Lung (tissue), 12 donors: ENCODE data around the gene TRIM36. TPM values are rescaled to one million over a fixed set of nuclear protein-coding genes. Genes with fewer than 3 reads are reported as not detected.

Source experiments
- ATAC-seq: fragments of 200-7000 bp; cut with Tn5 transposase; one replicate; pipeline ENCODE4 v1.9.1; 2020; ENCODE audit warnings: moderate number of reproducible peaks; ENCODE audit not compliant: insufficient read depth, low FRiP score
- DNase-seq, 3 donors: peaks; one replicate each; pipeline ENCODE4 v3.0.0-alpha.2; 2013 to 2017
- H3K27ac ChIP-seq, 2 donors: one replicate each; pipeline ENCODE4 v1.5.1; 2013; ENCODE audit warnings: mild to moderate bottlenecking in 2 of 2, moderate library complexity in 2 of 2, control low read depth in 1 of 2, inconsistent platforms in 1 of 2, low read depth in 1 of 2, low read length in 1 of 2
- H3K27me3 ChIP-seq, 3 donors: one replicate each; pipeline ENCODE4 v1.5.1; 2013; ENCODE audit warnings: low read length in 2 of 3; ENCODE audit not compliant: control insufficient read depth in 3 of 3, insufficient read depth in 3 of 3
- H3K36me3 ChIP-seq, 4 donors: one replicate each; pipeline ENCODE4 v1.5.1; 2013; ENCODE audit warnings: low read length in 4 of 4, mild to moderate bottlenecking in 1 of 4, moderate library complexity in 1 of 4; ENCODE audit not compliant: control insufficient read depth in 4 of 4, insufficient read depth in 4 of 4
- H3K4me1 ChIP-seq, 5 donors: one replicate each; pipeline ENCODE4 v1.5.1; 2013; ENCODE audit warnings: low read length in 5 of 5, mild to moderate bottlenecking in 2 of 5, moderate library complexity in 1 of 5; ENCODE audit not compliant: control insufficient read depth in 5 of 5, insufficient read depth in 5 of 5
- H3K4me3 ChIP-seq: one replicate; pipeline ENCODE4 v1.5.1; 2013; ENCODE audit warnings: mild to moderate bottlenecking, control low read depth, moderate library complexity
- H3K9ac ChIP-seq, 2 donors: one replicate each; pipeline ENCODE4 v1.5.1; 2013; ENCODE audit warnings: low read length in 2 of 2, control low read depth in 1 of 2; ENCODE audit not compliant: insufficient read depth in 1 of 2
- H3K9me3 ChIP-seq, 4 donors: one replicate each; pipeline ENCODE4 v1.5.1; 2013; ENCODE audit warnings: low read length in 3 of 4, mild to moderate bottlenecking in 1 of 4, moderate library complexity in 1 of 4; ENCODE audit not compliant: control insufficient read depth in 4 of 4, insufficient read depth in 3 of 4
- CTCF ChIP-seq: IDR thresholded peaks from 2 replicates; pipeline ENCODE4 v1.5.1; 2012; ENCODE audit warnings: mild to moderate bottlenecking; ENCODE audit errors: control extremely low read depth, extremely low read depth
- WGBS, 2 donors: extraction: QIAGEN DNeasy Blood & Tissue Kit; methylation state at CpG; one replicate each; pipeline ENCODE4 v1.1.7; 2013; 5-methylcytosine and 5-hydroxymethylcytosine counted together
- polyA plus RNA-seq, 2 donors: library from polyadenylated mRNA; stranded (reverse); fragments of 200-250 nt; gene quantifications; one replicate each; pipeline ENCODE4 v1.2.1, GENCODE V29; 2013
- total RNA-seq, 2 donors: library from RNA; depleted of rRNA in 1 of 2; stranded (reverse); fragments of >200 nt in 1 of 2; gene quantifications; one replicate each; pipeline ENCODE4 v1.2.1, GENCODE V29; 2014 to 2021
- donor health status: control.
- donor health status: control.
- donor health status: Bipolar disorder and iron deficiency.
- donor health status: healthy.
- donor health status: DM: yes; HTN: yes; CAD: no.

The TRIM36 gene
- total and polyA plus RNA-seq, 4 donors: 0.60 to 6.9 (median 3.8) TPM

GRCh38 chr5:115186794-115187193 is 17.1 kb upstream of the TRIM36 start:
- TF ChIP-seq CTCF: no peak
- no peak for ATAC-seq
- peaks cover 0 to 42% (median 24%) of the 10 kb centered on the region in 3 donors for H3K27me3 ChIP-seq

DNA sequence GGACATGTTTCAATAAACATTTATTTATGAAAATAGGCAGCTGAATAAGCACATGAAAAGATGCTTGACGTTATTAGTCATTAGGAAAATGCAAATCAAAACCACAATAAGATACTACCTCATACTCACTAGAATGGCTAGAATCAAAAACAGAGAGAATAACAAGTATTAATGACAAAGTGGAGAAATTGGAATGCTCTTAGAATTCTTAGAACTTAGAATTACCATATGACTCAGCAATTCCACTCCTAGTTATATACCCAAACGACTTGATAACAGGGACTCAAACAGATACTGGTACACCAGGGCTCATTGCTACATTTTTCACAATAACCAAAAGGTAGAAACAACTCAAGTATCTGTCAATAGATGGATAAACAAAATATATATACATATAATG is 15.1 kb upstream of the TRIM36 start:
- no peak for TF ChIP-seq CTCF
- Histone ChIP-seq H3K36me3 (no peaks in the 10 kb centered on the region), H3K9me3 (no peaks in the 10 kb centered on the region), H3K4me3 (no peak overlapping the region), H3K4me1 (peaks cover 0 to 6% (median 0%) of the 10 kb centered on the region in 5 donors), H3K27ac (no peak overlapping the region), H3K27me3 (peaks cover 5 to 59% (median 42%) of the 10 kb centered on the region in 3 donors), H3K9ac (no peak overlapping the region)
- DNase-seq (no peak), ATAC-seq (no peak)
- 69 to 88% methylated on average over 2 of the region's 2 CpGs for WGBS, 2 donors

More at GRCh38 chr5:115186794-115187193, 17.1 kb upstream of the TRIM36 start:
- no peak overlapping the region for H3K27ac ChIP-seq
- no peaks in the 10 kb centered on the region for H3K36me3 ChIP-seq
- no peak for DNase-seq
- peaks cover 0 to 3% (median 0%) of the 10 kb centered on the region in 5 donors for H3K4me1 ChIP-seq
- no peak overlapping the region for H3K9ac ChIP-seq
- H3K9me3 ChIP-seq: no peaks in the 10 kb centered on the region
- H3K4me3 ChIP-seq: no peak overlapping the region

- Histone ChIP-seq H3K4me1 (peaks cover 0 to 10% (median 0%) of the 10 kb centered on the region in 5 donors), H3K9ac (no peak overlapping the region), H3K27me3 (peaks cover 5 to 84% (median 57%) of the 10 kb centered on the region in 3 donors), H3K27ac (no peak overlapping the region), H3K4me3 (no peak overlapping the region), H3K36me3 (no peaks in the 10 kb centered on the region), H3K9me3 (peaks cover 0 to 3% (median 0%) of the 10 kb centered on the region in 4 donors)
- TF ChIP-seq CTCF: no peak
- DNase-seq (no peak), ATAC-seq (no peak)
Observed at GRCh38 chr5:115181757-115182156, 12.0 kb upstream of the TRIM36 start.

DNA sequence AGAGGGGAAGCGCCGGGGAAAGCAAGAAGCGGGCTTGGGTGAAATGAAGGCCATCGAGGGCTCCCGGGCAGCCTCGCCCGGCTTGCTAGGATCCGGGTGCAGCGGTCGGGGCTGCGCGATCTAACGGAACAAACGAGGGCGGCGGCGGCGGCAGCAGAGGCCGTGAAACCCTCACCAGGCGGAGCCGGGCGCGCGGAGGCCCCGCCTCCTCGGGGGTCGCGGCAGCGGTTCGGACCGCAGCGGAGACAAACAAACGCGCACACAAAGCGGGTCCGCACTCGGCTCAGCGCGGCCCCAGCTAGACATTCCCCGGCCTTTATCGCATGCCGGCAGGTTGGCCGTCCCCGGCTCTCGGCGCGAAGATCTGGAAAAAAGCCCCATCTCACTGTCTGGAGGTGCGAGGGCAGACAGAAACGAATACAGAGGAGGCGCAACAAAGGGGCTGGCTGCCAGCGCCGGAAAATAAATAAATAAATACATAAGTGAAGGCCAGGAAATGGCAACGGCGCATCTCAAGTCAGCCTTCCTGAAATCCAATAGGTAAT is 10.5 kb upstream of the TRIM36 start:
- H3K4me1 ChIP-seq: peaks cover 0 to 10% (median 0%) of the 10 kb centered on the region in 5 donors
- peak overlapping the region; percentile 17 for H3K4me3 ChIP-seq
- H3K9me3 ChIP-seq: peaks cover 0 to 3% (median 0%) of the 10 kb centered on the region in 4 donors
- ATAC-seq (peak; percentile 76), DNase-seq (peak; percentile 50 to 60 (median 58))
- no peaks in the 10 kb centered on the region for H3K36me3 ChIP-seq
- no peak for TF ChIP-seq CTCF
- H3K9ac ChIP-seq: no peak overlapping the region
- WGBS, 2 donors: 1 to 2% methylated on average over 50 to 54 of the region's 54 CpGs
- H3K27ac ChIP-seq: no peak overlapping the region
- H3K27me3 ChIP-seq: peaks cover 5 to 86% (median 58%) of the 10 kb centered on the region in 3 donors
